NCI-H2107 treated with DMSO at 0.1 percent for 48 hours (cell line): ENCODE measurements around the gene ICOSLG.
"Not testable (repeated sequence)": the region's sequence is repeated elsewhere in the genome, so short reads cannot be mapped to it uniquely, and the experiment has no call there.

Experiments
- DNase-seq: peaks from one replicate; lab custom pipeline; 2025; ENCODE audit not compliant: unreplicated experiment; lab: John Stamatoyannopoulos, UW

The ICOSLG gene

DNA sequence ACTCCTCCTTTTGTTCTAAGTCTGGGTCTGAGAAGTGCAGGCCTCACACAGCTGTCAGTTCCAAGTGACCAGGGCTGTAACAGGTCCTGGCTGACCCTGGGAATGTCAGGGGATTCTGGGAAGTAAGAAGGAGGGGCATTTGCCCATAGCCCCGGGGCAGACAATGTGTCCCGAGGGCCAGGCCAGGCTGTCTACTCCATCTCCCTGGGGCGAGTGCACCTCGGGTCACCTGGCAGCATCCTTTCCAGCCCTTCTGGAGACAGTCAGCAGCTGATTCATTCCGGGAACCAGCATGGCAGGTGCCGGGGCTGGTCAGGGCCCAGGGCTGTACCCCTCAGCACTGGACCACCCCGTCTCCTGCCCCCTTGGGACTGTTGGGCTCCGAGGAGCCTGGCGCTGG lies 13.1 kb downstream of the ICOSLG start:
- not testable (repeated sequence) for DNase-seq

GRCh38 chr21:44225605-44226004 lies 15.1 kb downstream of the ICOSLG start:
- not testable (repeated sequence) for DNase-seq

- not testable (repeated sequence) for DNase-seq
Observed at GRCh38 chr21:44223334-44223733, 17.4 kb downstream of the ICOSLG start.

DNA sequence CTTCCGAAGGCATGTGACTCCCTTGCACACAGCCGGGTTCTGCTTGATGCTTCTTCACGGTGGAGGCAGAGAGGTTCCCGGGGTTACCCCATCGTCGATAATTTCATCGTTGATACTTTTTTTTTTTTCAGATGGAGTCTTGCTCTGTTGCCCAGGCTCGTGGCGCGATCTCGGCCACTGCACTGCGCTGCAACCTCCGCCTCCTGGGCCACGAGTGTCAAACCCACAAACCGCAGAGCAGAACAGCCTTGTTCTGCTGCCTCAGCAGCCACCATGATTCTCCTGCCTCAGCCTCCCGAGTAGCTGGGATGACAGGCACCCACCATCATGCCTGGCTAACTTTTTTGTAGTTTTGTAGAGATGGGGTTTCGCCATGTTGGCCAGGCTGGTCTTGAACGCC lies 20.1 kb downstream of the ICOSLG start:
- DNase-seq, result not testable (repeated sequence)

DNA sequence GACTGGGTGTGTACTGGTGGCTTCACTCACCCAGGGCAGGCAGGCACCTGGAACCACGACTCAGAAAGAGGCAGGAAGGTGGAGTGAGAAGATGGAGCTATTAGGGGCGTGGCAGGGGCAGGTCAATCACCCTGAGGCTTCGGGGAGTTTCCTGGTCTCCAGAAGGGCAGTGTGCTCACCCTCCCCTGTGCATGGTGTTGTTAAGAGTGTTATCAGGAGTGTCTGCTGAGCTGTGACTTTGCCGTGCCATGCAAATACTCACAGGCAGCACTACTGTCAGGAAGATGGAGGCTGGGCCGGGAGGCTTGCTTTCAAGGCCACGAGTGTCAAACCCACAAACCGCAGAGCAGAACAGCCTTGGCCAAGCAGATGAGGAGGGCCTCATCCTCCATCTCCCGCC lies 22.3 kb downstream of the ICOSLG start:
- DNase-seq, result not testable (repeated sequence)

DNA sequence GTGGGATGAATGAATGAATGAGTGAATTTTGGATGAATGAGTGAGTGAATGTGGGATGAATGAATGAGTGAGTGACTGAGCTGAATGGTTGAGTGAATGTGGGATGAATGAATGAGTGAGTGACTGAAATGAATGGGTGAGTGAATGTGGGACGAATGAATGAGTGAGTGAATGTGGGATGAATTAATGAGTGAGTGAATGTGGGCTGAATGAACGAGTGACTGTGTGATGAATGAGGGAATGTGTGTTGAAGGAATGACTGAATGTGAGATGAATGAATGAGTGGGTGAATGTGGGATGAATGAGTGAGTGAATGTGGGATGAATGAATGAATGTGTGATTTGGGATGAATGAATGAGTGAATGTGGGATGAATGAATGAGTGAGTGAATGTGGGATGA lies 28.8 kb downstream of the ICOSLG start:
- DNase-seq, result not testable (repeated sequence)

DNA sequence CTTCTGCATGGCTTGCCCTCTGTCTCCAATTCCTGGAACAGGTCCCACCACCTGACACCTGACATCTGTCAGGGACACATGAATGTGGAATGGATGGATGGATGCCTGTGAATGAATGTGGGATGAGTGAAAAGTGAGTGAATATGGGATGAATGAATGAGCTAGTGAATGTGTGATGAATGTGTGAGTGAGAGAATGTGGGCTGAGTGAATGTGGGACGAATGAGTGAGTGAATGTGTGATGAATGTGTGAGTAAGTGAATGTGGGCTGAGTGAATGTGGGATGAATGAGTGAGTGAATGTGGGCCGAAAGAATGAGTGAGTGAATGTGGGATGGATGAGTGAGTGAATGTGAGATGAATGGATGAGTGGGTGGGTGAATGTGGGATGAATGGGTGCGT lies 29.2 kb downstream of the ICOSLG start:
- DNase-seq, result not testable (repeated sequence)

DNA sequence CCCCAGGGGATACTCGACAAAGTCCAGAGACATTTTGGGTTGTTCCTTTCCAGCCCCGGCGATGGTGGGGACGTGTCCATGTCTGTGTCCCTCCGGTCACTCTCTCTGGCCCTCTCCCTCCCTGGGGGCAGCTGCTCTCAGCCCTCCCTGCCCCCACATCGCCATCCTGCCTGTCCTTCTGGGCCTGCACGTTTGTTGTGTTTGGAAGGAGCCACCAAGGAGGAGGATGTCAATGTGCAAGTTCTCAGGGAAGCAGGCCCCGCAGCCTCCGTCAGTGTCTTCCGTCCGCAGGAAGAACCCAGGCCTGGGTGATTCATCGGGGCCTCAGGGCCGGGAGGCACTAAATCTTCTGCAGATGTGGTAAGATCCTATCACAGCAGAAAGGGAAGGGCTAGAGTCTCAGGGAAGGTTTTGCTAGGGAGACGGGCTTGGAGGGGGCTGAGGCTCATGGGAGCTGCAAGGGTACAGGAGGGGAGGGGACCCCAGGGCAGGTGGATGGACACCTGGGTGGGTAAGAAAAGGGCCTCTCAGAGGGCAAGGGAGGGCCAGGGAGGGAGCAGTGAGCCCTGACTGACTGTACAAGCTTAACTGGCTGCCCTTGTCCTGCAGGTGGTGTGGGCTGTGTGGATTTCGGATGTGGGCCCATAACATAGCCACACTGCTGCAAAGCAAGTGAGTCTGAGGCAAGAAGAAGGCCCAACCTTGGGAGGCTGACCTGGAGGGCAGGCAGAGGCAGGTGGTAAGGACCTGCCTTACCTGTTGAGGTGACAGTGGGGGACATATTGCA lies 32.7 kb downstream of the ICOSLG start:
- not testable (repeated sequence) for DNase-seq

- not testable (repeated sequence) for DNase-seq
Observed at GRCh38 chr21:44206698-44207676, 33.8 kb downstream of the ICOSLG start.

DNA sequence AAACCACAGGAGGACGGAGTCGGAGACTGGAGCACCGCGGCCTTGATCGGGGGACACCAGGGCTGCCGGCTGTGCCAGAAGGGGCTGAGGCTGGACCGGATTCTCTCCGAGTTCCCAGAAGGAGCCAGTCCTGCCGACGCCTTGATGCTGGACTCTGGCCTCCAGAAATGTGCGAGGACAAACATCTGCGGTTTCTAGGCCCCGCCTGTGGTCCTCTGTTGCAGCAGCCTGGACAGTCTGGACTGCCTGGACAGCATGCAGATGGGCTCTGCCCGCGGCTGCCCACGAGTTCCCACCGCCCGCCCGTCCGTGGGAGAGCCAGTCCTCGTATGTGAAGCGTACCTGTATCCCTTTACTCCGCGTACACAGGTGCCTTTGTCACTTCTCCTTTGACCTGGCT lies 34.6 kb downstream of the ICOSLG start:
- DNase-seq, result not testable (repeated sequence)

DNA sequence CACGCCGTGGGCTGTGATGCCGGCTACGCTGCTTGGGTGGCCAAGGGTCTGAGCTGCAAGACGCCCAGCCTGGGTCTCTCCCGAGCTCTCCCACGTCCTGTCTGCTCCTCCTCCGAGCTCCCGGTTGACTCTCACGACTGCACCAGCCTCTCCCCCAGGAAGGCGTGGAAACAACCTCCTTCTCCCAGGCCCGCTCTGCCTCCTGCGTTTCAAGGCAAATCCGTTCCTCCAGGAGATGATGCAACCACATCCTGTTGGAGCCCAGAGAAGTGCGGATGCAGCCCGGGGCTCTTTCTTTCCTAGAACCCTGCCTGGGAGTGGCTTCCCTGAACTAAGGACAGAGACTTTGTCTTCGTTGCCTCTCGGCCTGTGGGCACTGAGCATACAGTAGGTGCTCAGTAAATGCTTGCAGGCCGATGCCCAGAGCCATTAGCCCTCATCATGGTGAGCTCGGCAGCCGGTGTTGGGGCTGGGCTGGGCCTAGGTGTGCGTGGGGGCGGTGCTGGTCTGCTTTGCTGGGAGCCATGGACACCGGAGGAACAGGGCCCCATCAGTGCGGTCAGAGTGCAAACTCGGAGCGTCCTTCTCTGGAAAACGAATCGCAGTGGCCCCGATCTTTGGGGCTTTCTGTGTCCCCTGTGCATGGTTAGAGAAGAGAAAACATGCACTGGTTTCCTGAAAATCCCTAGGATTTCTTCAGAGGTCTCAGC lies 38.0 kb downstream of the ICOSLG start:
- DNase-seq, result not testable (repeated sequence)

DNA sequence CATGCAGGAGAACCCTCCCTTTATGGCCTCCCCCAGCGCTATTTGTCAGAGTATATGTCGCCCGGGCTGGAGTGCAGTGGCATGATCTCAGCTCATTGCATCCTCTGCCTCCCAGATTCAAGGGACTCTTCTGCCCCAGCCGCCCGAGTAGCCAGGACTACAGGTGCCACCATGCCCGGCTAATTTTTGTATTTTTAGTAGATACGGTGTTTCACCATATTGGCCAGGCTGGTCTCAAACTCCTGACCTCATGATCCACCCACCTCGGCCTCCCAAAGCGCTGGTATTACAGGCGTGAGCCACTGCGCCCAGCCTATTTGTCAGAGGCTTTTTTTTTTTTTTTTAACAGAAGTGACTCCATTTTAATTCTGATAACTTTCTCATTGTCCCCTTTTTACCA lies 40.7 kb downstream of the ICOSLG start:
- not testable (repeated sequence) for DNase-seq

DNA sequence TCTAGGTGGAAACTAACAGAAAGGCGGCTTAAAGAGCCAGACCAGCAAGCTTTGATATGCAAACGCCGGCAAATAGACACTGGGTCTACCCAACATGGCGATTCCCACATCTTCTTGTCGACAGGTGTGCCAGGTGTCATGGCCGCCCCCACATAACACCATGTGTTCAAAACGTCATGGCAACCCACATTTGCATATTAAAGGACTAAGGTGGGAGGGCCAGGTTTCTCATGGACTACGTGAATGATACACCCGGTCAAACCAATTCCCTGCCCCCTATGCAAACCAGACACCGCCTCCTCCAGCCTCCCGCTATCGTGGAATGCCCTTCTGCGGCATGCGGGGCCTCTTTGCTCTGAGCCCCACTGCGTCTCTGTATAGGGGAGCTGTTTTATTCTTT lies 41.3 kb downstream of the ICOSLG start:
- no peak for DNase-seq

DNA sequence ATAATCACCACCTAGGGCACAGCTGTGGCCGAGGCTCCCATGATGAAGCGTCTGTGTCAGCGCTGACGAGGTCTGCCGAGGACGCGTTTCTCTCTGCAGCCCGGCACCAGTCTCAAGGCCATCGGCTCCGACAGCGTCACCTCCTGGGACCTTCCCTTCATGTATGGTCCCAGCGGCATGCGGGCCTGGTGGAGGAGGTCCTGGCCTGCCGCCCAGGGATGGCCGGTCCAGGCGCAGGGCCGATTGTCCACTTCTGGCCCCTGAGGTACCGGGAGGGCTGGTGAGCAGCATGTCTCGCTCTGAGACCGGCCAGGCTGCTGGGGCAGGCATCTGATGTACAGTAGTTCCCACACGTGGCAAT lies 43.6 kb downstream of the ICOSLG start:
- not testable (repeated sequence) for DNase-seq

GRCh38 chr21:44196212-44197155 lies 44.3 kb downstream of the ICOSLG start:
- DNase-seq, result not testable (repeated sequence)

DNA sequence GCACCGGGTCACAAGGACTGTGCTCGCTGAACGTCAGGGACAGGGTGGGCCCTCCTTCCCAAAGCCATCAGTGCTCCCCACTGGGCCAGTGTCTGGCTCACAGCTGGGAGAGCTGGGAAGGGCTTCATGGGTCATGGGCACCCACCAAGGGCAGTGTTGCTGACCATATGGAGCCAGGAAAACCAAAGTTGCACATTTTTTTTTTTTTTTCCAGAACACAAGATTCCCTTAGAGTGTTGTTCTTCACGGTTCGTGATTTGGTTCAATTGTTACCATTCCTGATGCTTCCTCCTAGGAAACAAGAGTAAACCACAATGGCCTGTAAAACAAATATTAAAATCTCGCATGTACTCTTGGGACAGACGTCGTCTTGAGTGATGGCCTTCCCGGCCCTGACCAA lies 45.9 kb downstream of the ICOSLG start:
- DNase-seq, result not testable (repeated sequence)

DNA sequence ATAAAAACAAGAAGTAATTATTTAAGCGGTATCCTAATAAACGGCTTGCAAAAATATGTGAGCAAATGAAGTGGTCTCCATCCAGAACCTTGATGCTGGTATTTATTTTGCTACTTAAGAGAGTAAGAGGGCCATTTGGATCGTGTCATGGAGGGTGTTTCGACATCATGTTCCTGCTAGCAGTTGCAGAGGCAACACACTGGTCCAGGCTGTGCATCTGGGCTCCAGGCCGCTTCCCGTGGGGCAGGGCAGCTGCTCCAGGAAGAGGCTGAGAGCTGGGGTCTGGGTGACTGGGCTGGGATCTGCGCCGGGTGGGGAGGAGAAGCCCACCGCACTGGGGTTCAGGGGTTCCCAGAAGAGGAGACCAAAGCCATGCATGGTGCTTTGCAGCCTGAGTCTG lies 46.3 kb downstream of the ICOSLG start:
- not testable (repeated sequence) for DNase-seq

- DNase-seq, result not testable (repeated sequence)
Observed at GRCh38 chr21:44193108-44193507, 47.6 kb downstream of the ICOSLG start.

DNA sequence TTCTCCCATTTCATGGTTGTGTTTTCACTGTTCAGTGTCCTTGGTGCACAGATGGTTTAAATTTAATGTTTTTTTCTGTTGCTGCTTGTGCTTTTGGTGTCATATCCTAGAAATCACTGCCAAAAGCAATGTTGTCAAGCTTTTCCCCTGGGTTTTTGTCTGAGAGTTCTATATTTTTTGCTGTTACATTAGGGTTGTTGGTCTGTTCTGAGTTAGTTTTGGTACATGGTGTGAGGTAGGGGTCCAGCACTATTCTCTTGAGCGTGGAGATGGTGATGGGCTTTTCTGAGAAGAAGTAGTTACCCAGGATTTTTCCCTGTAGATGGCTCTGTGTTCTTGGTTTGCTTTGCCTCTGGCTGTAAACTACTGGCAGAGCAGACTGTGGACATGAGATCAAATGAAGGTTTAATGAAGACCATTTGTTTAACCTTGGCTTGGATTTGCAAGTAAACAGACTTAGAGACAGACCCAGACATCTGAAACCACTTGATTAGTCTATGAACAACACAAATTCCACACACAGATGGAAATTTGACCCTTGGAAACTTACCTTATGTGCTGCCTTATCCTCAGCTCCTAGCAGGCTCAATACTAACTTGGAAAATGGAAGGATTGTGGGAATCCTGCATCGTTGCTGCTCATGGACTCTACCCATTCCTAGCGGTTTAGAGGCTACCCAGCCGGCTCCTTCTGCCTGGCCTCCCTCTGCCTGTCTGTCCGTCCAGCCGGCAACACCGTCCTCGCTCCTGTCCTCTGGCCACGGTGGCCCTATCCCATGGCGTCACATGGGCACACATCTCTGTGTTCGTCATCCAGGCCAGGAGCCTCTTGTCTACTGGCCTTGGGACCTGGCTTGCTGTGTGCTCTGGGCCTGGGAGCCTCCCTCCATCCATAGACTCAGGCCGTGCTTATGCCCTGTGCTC lies 50.1 kb downstream of the ICOSLG start:
- not testable (repeated sequence) for DNase-seq
